ENCODE results near the gene SETD5.

- TF ChIP-seq, protein P1, sequence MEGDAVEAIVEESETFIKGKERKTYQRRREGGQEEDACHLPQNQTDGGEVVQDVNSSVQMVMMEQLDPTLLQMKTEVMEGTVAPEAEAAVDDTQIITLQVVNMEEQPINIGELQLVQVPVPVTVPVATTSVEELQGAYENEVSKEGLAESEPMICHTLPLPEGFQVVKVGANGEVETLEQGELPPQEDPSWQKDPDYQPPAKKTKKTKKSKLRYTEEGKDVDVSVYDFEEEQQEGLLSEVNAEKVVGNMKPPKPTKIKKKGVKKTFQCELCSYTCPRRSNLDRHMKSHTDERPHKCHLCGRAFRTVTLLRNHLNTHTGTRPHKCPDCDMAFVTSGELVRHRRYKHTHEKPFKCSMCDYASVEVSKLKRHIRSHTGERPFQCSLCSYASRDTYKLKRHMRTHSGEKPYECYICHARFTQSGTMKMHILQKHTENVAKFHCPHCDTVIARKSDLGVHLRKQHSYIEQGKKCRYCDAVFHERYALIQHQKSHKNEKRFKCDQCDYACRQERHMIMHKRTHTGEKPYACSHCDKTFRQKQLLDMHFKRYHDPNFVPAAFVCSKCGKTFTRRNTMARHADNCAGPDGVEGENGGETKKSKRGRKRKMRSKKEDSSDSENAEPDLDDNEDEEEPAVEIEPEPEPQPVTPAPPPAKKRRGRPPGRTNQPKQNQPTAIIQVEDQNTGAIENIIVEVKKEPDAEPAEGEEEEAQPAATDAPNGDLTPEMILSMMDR (conservative IDR thresholded peaks at IDR 0.05): no peak
- TF ChIP-seq ZFX (IDR thresholded peaks at IDR 0.05): no peak
These were observed 23.6 kb downstream of the SETD5 start for GRCh38 chr3:9420850-9421549.
